Thoracic aorta (tissue), 2 donors: Measurements from ENCODE around the gene PLCL2. TPM values are rescaled to one million over a fixed set of nuclear protein-coding genes. Genes with fewer than 3 reads are reported as not detected.
A peak's percentile ranks its signal among the peaks of the same experiment; 100 is the strongest.

Experiments used
- ATAC-seq: fragments of 150-250 bp; one replicate; pipeline ENCODE4 v1.8.0; 2017; ENCODE audit warnings: low read depth; ENCODE audit not compliant: insufficient number of reproducible peaks, low FRiP score
- DNase-seq: peaks from one replicate; pipeline ENCODE4 v3.0.0-alpha.2; 2020; ENCODE audit warnings: low spot score
- H3K27ac ChIP-seq, 2 donors: fragments of 200-600 bp; sonication (generic); 1 replicate in 1 of 2; 2 replicates in 1 of 2; pipeline ENCODE4 v1.5.1; 2016; ENCODE audit warnings: mild to moderate bottlenecking in 2 of 2, moderate library complexity in 2 of 2
- H3K27me3 ChIP-seq: fragments of 200-600 bp; sonication (generic); replicated peaks from 2 replicates; pipeline ENCODE4 v1.6.0; 2016; ENCODE audit warnings: mild to moderate bottlenecking; ENCODE audit not compliant: insufficient read depth
- H3K36me3 ChIP-seq: fragments of 200-600 bp; sonication (generic); one replicate; pipeline ENCODE4 v1.5.1; 2016
- H3K4me1 ChIP-seq, 2 donors: fragments of 200-600 bp; sonication (generic); 1 replicate in 1 of 2; 2 replicates in 1 of 2; pipeline versions ENCODE4 v1.5.1 to v1.6.0; 2016; ENCODE audit warnings: low read depth in 2 of 2, mild to moderate bottlenecking in 1 of 2; ENCODE audit not compliant: control insufficient read depth in 1 of 2
- H3K4me3 ChIP-seq: fragments of 200-600 bp; sonication (generic); 2 replicates; pipeline ENCODE4 v1.5.1; 2016; ENCODE audit warnings: mild to moderate bottlenecking
- H3K9me3 ChIP-seq: fragments of 200-600 bp; sonication (generic); 2 replicates; pipeline ENCODE4 v1.5.1; 2016
- CTCF ChIP-seq: fragments of 200-600 bp; sonication (generic); IDR thresholded peaks from one replicate; pipeline ENCODE4 v1.5.1; 2019; ENCODE audit warnings: antibody characterized with exemption
- total RNA-seq, 2 donors: library from RNA; depleted of rRNA; stranded (reverse); fragments of >200 nt; gene quantifications; one replicate each; pipeline versions ENCODE4 v1.1.0 to v1.2.3, GENCODE V29; 2016

The PLCL2 gene
- total RNA-seq, 2 donors from 2014 or later = 6.9 to 17.1 TPM

GRCh38 chr3:16842272-16843270 is 42.2 kb upstream of the PLCL2 start:
- no peaks in the 10 kb centered on the region for H3K4me1 ChIP-seq
- ATAC-seq (no peak), DNase-seq (no peak)
- TF ChIP-seq CTCF = no peak
- H3K27ac ChIP-seq = peak overlapping the region in 1 of 2 donors; percentile 19
- H3K4me3 ChIP-seq = no peak overlapping the region
- no peaks in the 10 kb centered on the region for H3K36me3 ChIP-seq
- no peaks in the 10 kb centered on the region for H3K9me3 ChIP-seq
- H3K27me3 ChIP-seq = no peaks in the 10 kb centered on the region

- TF ChIP-seq CTCF = no peak
- DNase-seq = no peak
- no peak overlapping the region for H3K27ac ChIP-seq
- no peaks in the 10 kb centered on the region for H3K9me3 ChIP-seq
- no peaks in the 10 kb centered on the region for H3K36me3 ChIP-seq
- peaks cover 0 to 4% of the 10 kb centered on the region in 2 donors for H3K4me1 ChIP-seq
- H3K27me3 ChIP-seq = no peaks in the 10 kb centered on the region
- no peak overlapping the region for H3K4me3 ChIP-seq
- ATAC-seq = no peak
Measured at GRCh38 chr3:16844222-16844621, 40.5 kb upstream of the PLCL2 start.

GRCh38 chr3:16844791-16845190 is 40.0 kb upstream of the PLCL2 start:
- Histone ChIP-seq H3K27me3 (no peaks in the 10 kb centered on the region), H3K4me1 (peaks cover 0 to 9% of the 10 kb centered on the region in 2 donors), H3K36me3 (no peaks in the 10 kb centered on the region), H3K9me3 (no peaks in the 10 kb centered on the region), H3K4me3 (no peak overlapping the region), H3K27ac (no peak overlapping the region)
- DNase-seq (no peak), ATAC-seq (no peak)
- no peak for TF ChIP-seq CTCF

GRCh38 chr3:16846373-16847080 is 38.2 kb upstream of the PLCL2 start:
- no peak for DNase-seq
- no peak for TF ChIP-seq CTCF
- no peak overlapping the region for H3K27ac ChIP-seq
- no peaks in the 10 kb centered on the region for H3K36me3 ChIP-seq
- no peaks in the 10 kb centered on the region for H3K9me3 ChIP-seq
- no peak for ATAC-seq
- peaks cover 0 to 18% of the 10 kb centered on the region in 2 donors for H3K4me1 ChIP-seq
- no peaks in the 10 kb centered on the region for H3K27me3 ChIP-seq
- H3K4me3 ChIP-seq = no peak overlapping the region

DNA sequence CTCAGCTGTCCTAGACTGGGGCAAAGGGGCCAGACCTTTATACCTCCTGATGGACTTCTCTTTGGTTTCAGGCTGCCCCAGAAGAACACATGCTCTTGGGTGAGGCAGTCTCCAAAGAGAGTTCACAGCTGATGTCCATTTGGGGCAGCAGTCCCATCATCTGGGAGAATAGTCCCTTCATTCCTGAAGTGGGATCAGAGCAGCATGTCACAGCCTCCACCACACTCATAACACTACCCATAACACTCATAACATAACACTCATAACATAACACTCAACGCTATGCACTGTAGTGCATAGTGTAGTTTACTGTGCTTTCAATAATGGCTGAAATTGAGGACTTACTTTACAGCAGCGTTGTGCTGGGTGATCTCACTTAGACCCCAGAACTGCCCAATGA is 36.7 kb upstream of the PLCL2 start:
- no peak for DNase-seq
- Histone ChIP-seq H3K9me3 (no peaks in the 10 kb centered on the region), H3K4me1 (peaks cover 0 to 18% of the 10 kb centered on the region in 2 donors), H3K36me3 (no peaks in the 10 kb centered on the region), H3K27ac (no peak overlapping the region), H3K27me3 (no peaks in the 10 kb centered on the region), H3K4me3 (no peak overlapping the region)
- no peak for TF ChIP-seq CTCF
- no peak for ATAC-seq
